ENCODE results near the gene STAU1. TPM values are rescaled to one million over a fixed set of nuclear protein-coding genes. Genes with fewer than 3 reads are reported as not detected.
A peak's percentile ranks its signal among the peaks of the same experiment; 100 is the strongest.

STAU1 gene
- total and polyA plus RNA-seq, 2 of the 13 experiments (the other 11 are each of a cell fraction or from before 2014, with no cell fraction given): 119 to 133 TPM

DNA sequence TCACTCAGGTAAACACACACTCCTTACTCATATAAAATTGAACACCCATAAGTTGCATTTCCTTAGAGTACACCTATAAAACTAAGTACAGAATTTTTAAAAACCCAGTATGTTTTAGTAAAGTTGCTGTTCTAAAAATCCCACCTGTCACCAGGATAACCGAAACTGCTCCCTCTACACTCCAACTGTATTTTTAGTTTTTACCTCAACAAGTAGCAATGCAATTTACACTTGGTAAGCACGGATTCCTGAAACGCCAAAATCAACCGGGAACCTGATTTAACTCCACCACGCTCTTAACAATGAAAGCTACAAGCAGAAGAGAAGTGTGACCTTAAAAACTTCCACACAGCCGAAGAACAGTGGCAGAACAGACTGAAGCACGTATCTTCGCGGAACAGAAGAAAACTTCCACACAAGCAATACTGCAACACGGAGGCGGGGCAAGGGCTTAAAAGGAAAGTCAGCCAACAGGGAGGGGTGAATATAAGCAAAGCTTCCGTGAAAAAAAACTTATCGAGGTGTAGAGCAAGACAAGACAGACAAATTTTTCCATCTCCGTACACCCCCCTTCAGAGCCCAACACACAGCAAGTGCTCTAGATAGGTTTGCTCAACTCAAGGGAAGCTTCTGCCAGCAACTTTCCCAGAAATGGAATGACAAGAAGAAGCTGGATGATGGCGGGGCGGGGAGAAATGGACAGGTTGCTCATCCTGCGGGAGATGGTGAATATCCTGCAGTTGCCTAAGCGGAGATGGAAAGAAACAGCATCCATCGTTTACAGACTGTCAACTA lies 1.4 kb downstream of the STAU1 start (continued):
- TF ChIP-seq CEBPB (IDR thresholded peaks at IDR 0.05; ENCODE audit: borderline replicate concordance, low read depth, low read length) (no peak), DR1 (CRISPR knock-in tag; IDR thresholded peaks at IDR 0.05) (no peak), EHMT2 (IDR thresholded peaks at IDR 0.05; ENCODE audit: borderline replicate concordance, low read depth, low read length) (no peak), GABPB1 (CRISPR knock-in tag; IDR thresholded peaks at IDR 0.05) (no peak), ZNF883 (CRISPR knock-in tag; IDR thresholded peaks at IDR 0.05; ENCODE audit: not compliant biosample characterization) (no peak), RCOR2 (CRISPR knock-in tag; IDR thresholded peaks at IDR 0.05) (no peak; the same call in 1 of the 2 replicates), HOXA7 (CRISPR knock-in tag; IDR thresholded peaks at IDR 0.05) (no peak), ZNF512 (CRISPR knock-in tag; IDR thresholded peaks at IDR 0.05) (no peak), ZNF605 (CRISPR knock-in tag; IDR thresholded peaks at IDR 0.05) (no peak), MXI1 (IDR thresholded peaks at IDR 0.05; ENCODE audit: borderline replicate concordance, low read depth, low read length) (0 out of 3 replicates have a peak, but pooled peaks have one; percentile 61), RNF2 (conservative IDR thresholded peaks at IDR 0.05; ENCODE audit: low read depth) (no peak), BRF2 (CRISPR knock-in tag; IDR thresholded peaks at IDR 0.05) (no peak), ZBTB37 (CRISPR knock-in tag; IDR thresholded peaks at IDR 0.05) (no peak), RARA (CRISPR knock-in tag; IDR thresholded peaks at IDR 0.05) (peak; percentile 14; the same call in 1 of the 2 replicates), ARNT (IDR thresholded peaks at IDR 0.05) (no peak), MLLT10 (CRISPR knock-in tag; IDR thresholded peaks at IDR 0.05) (no peak), ZNF674 (CRISPR knock-in tag; IDR thresholded peaks at IDR 0.05; ENCODE audit: low read depth) (no peak), ZNF644 (CRISPR knock-in tag; IDR thresholded peaks at IDR 0.05; ENCODE audit: low read depth) (no peak), ZNF501 (CRISPR knock-in tag; IDR thresholded peaks at IDR 0.05) (peak; percentile 73), THAP9 (CRISPR knock-in tag; IDR thresholded peaks at IDR 0.05; ENCODE audit: borderline replicate concordance) (no peak), ZNF557 (CRISPR knock-in tag; IDR thresholded peaks at IDR 0.05) (no peak), TCF12 (IDR thresholded peaks at IDR 0.05) (no peak), TCF12 (CRISPR knock-in tag; IDR thresholded peaks at IDR 0.05) (0 out of 2 replicates have a peak, but pooled peaks have one; percentile 15), NONO (IDR thresholded peaks at IDR 0.05) (no peak), NONO (CRISPR knock-in tag; conservative IDR thresholded peaks at IDR 0.05) (no peak)
